Measurements from ENCODE around the gene CEP152. TPM values are rescaled to one million over a fixed set of nuclear protein-coding genes. Genes with fewer than 3 reads are reported as not detected.

CEP152 gene
- total RNA-seq, 4 donors from 2014 or later = 13.7 to 43.7 (median 16.5) TPM

- H3K27ac ChIP-seq = no peak overlapping the region
- H3K27me3 ChIP-seq = no peaks in the 10 kb centered on the region
- no peaks in the 10 kb centered on the region for H3K4me1 ChIP-seq
- no peak for TF ChIP-seq CTCF (IDR thresholded peaks at IDR 0.05)
- no peak for TF ChIP-seq POLR2A (IDR thresholded peaks at IDR 0.05)
- H3K4me3 ChIP-seq = no peak overlapping the region
- DNase-seq = no peak
- no peaks in the 10 kb centered on the region for H3K36me3 ChIP-seq
- H3K9me3 ChIP-seq = no peaks in the 10 kb centered on the region
Observed at GRCh38 chr15:48833526-48834239, 22.8 kb upstream of the CEP152 start.

GRCh38 chr15:48832648-48833047 lies 21.8 kb upstream of the CEP152 start:
- Histone ChIP-seq H3K27ac (no peak overlapping the region), H3K9me3 (no peaks in the 10 kb centered on the region), H3K27me3 (no peaks in the 10 kb centered on the region), H3K4me3 (no peak overlapping the region), H3K4me1 (no peaks in the 10 kb centered on the region), H3K36me3 (no peaks in the 10 kb centered on the region)
- TF ChIP-seq CTCF (IDR thresholded peaks at IDR 0.05) (no peak), POLR2A (IDR thresholded peaks at IDR 0.05) (no peak)
- DNase-seq = no peak

- no peak overlapping the region for H3K27ac ChIP-seq
- no peak overlapping the region for H3K4me3 ChIP-seq
- no peaks in the 10 kb centered on the region for H3K4me1 ChIP-seq
- no peaks in the 10 kb centered on the region for H3K36me3 ChIP-seq
- TF ChIP-seq POLR2A (IDR thresholded peaks at IDR 0.05) (no peak), CTCF (IDR thresholded peaks at IDR 0.05) (no peak)
- H3K9me3 ChIP-seq = no peaks in the 10 kb centered on the region
- no peak for DNase-seq
- H3K27me3 ChIP-seq = no peaks in the 10 kb centered on the region
Observed at GRCh38 chr15:48828906-48829305, 18.0 kb upstream of the CEP152 start.

- H3K9me3 ChIP-seq = no peaks in the 10 kb centered on the region
- H3K4me1 ChIP-seq = no peaks in the 10 kb centered on the region
- H3K27me3 ChIP-seq = no peaks in the 10 kb centered on the region
- H3K27ac ChIP-seq = no peak overlapping the region
- no peak overlapping the region for H3K4me3 ChIP-seq
- no peak for TF ChIP-seq CTCF (IDR thresholded peaks at IDR 0.05)
- TF ChIP-seq POLR2A (IDR thresholded peaks at IDR 0.05) = no peak
- no peaks in the 10 kb centered on the region for H3K36me3 ChIP-seq
- no peak for DNase-seq
Observed at GRCh38 chr15:48828471-48828870, 17.6 kb upstream of the CEP152 start.

- no peaks in the 10 kb centered on the region for H3K4me1 ChIP-seq
- TF ChIP-seq CTCF (IDR thresholded peaks at IDR 0.05) (no peak), POLR2A (IDR thresholded peaks at IDR 0.05) (no peak)
- H3K4me3 ChIP-seq = no peak overlapping the region
- H3K27ac ChIP-seq = no peak overlapping the region
- no peak for DNase-seq
- H3K9me3 ChIP-seq = no peaks in the 10 kb centered on the region
- H3K27me3 ChIP-seq = no peaks in the 10 kb centered on the region
- no peaks in the 10 kb centered on the region for H3K36me3 ChIP-seq
Observed at GRCh38 chr15:48825075-48825474, 14.2 kb upstream of the CEP152 start.

Measured in Peyer's patch (tissue), 4 donors.